GM21381 (cell line): ENCODE measurements around the gene POMP.
A peak's percentile ranks its signal among the peaks of the same experiment; 100 is the strongest.
"Not testable (repeated sequence)": the region's sequence is repeated elsewhere in the genome, so short reads cannot be mapped to it uniquely, and the experiment has no call there.

ENCODE experiments used
- ATAC-seq: cut with Tn5 transposase; IDR thresholded peaks from one replicate; pipeline ENCODE4 v1.9.1; 2021; ENCODE audit warnings: mild to moderate bottlenecking, moderate library complexity; ENCODE audit not compliant: unreplicated experiment

The POMP gene

GRCh38 chr13:28693605-28694491 lies 34.9 kb downstream of the POMP start:
- not testable (repeated sequence) for ATAC-seq

- ATAC-seq, result no peak
Observed at GRCh38 chr13:28697441-28697840, 38.5 kb downstream of the POMP start.

- ATAC-seq, result no peak
Observed at GRCh38 chr13:28699246-28699645, 40.3 kb downstream of the POMP start.

GRCh38 chr13:28704282-28704681 lies 45.4 kb downstream of the POMP start:
- ATAC-seq, result no peak

GRCh38 chr13:28704919-28705318 lies 46.0 kb downstream of the POMP start:
- ATAC-seq, result no peak

GRCh38 chr13:28705461-28706083 lies 46.6 kb downstream of the POMP start:
- no peak for ATAC-seq

- ATAC-seq, result peak; percentile 96
Observed at GRCh38 chr13:28707629-28708427, 48.9 kb downstream of the POMP start.

GRCh38 chr13:28710161-28710560 lies 51.2 kb downstream of the POMP start:
- no peak for ATAC-seq

GRCh38 chr13:28714651-28715050 lies 55.7 kb downstream of the POMP start:
- ATAC-seq, result no peak

- ATAC-seq, result no peak
Observed at GRCh38 chr13:28716511-28716910, 57.6 kb downstream of the POMP start.

GRCh38 chr13:28717170-28717569 lies 58.2 kb downstream of the POMP start:
- ATAC-seq, result no peak

GRCh38 chr13:28718196-28718542 lies 59.2 kb downstream of the POMP start:
- no peak for ATAC-seq

- ATAC-seq, result peak; percentile 99
Observed at GRCh38 chr13:28718543-28719226, 59.8 kb downstream of the POMP start, which contains the start of gene SLC46A3. SLC46A3 (minus strand) TSS chr13:28718970; CDS start chr13:28717998, 972 bp downstream.

- no peak for ATAC-seq
Observed at GRCh38 chr13:28719227-28720055, 60.5 kb downstream of the POMP start.

- no peak for ATAC-seq
Observed at GRCh38 chr13:28723806-28724205, 64.9 kb downstream of the POMP start.

GRCh38 chr13:28725046-28725610 lies 66.2 kb downstream of the POMP start:
- ATAC-seq, result no peak
